Measurements from ENCODE around the gene TRPM3.

- TF ChIP-seq CTCF (IDR thresholded peaks at IDR 0.05; ENCODE audit: low read depth, low read length), result no peak
- no peak for TF ChIP-seq POLR2A (IDR thresholded peaks at IDR 0.05; ENCODE audit: extremely low read depth, insufficient read length)
- TF ChIP-seq MYC (IDR thresholded peaks at IDR 0.05; ENCODE audit: low read depth, low read length), result no peak
Observed at GRCh38 chr9:70532716-70533115, 588.7 kb downstream of the TRPM3 start.
